Mesendoderm (in vitro differentiated cells): ENCODE results near the gene STPG1.

Experiments
- DNase-seq: peaks from one replicate; pipeline ENCODE4 v3.0.0; 2013
- H2AK5ac ChIP-seq: 2 replicates; pipeline ENCODE4 v1.6.1; 2013; ENCODE audit warnings: low read length, inconsistent platforms
- H2BK120ac ChIP-seq: 2 replicates; pipeline ENCODE4 v1.6.1; 2013; ENCODE audit warnings: low read depth, mild to moderate bottlenecking, low read length, moderate library complexity, mixed read lengths
- H2BK15ac ChIP-seq: replicated peaks from 2 replicates; pipeline ENCODE4 v1.6.1; 2013; ENCODE audit warnings: low read depth, mild to moderate bottlenecking, moderate library complexity
- H2BK5ac ChIP-seq: 2 replicates; pipeline ENCODE4 v1.6.1; 2013; ENCODE audit warnings: low read length, inconsistent platforms
- H3K18ac ChIP-seq: 2 replicates; pipeline ENCODE4 v1.6.1; 2013; ENCODE audit warnings: mild to moderate bottlenecking, low read length, mixed read lengths
- H3K23ac ChIP-seq: one replicate; pipeline ENCODE4 v1.6.1; 2013; ENCODE audit warnings: low read length
- H3K27ac ChIP-seq: 2 replicates; pipeline ENCODE4 v1.5.1; 2013; ENCODE audit warnings: low read depth, mild to moderate bottlenecking, inconsistent platforms, low read length, moderate library complexity
- H3K27me3 ChIP-seq: 2 replicates; pipeline ENCODE4 v1.6.1; 2013; ENCODE audit warnings: low read length, control low read depth, mild to moderate bottlenecking, inconsistent platforms; ENCODE audit not compliant: insufficient read depth, poor library complexity
- H3K36me3 ChIP-seq: 2 replicates; pipeline ENCODE4 v1.6.1; 2013; ENCODE audit warnings: low read length, inconsistent platforms; ENCODE audit not compliant: control insufficient read depth, insufficient read depth
- H3K4ac ChIP-seq: one replicate; pipeline ENCODE4 v1.6.1; 2013; ENCODE audit warnings: low read depth, mild to moderate bottlenecking, low read length, moderate library complexity
- H3K4me1 ChIP-seq: 2 replicates; pipeline ENCODE4 v1.6.1; 2013; ENCODE audit warnings: low read depth, low read length, inconsistent platforms; ENCODE audit not compliant: control insufficient read depth
- H3K4me2 ChIP-seq: 2 replicates; pipeline ENCODE4 v1.6.1; 2013; ENCODE audit warnings: low read length
- H3K4me3 ChIP-seq: 2 replicates; pipeline ENCODE4 v1.5.1; 2013; ENCODE audit warnings: mild to moderate bottlenecking, low read length
- H3K56ac ChIP-seq: one replicate; pipeline ENCODE4 v1.6.1; 2013; ENCODE audit warnings: low read length
- H3K79me1 ChIP-seq: 2 replicates; pipeline ENCODE4 v1.6.1; 2013; ENCODE audit warnings: low read length, inconsistent platforms
- H3K79me2 ChIP-seq: 2 replicates; pipeline ENCODE4 v1.6.1; 2013; ENCODE audit warnings: mild to moderate bottlenecking, low read length; ENCODE audit not compliant: control insufficient read depth, insufficient read depth
- H3K9ac ChIP-seq: 2 replicates; pipeline ENCODE4 v1.6.1; 2013; ENCODE audit warnings: low read length, inconsistent platforms
- H4K5ac ChIP-seq: one replicate; pipeline ENCODE4 v1.6.1; 2013; ENCODE audit warnings: low read length
- H4K8ac ChIP-seq: one replicate; pipeline ENCODE4 v1.6.1; 2013; ENCODE audit warnings: low read depth, mild to moderate bottlenecking, control low read depth, low read length, moderate library complexity
- WGBS: extraction: QIAGEN DNeasy Blood & Tissue Kit; methylation state at CpG from one replicate; pipeline ENCODE4 v1.1.7; 2013; ENCODE audit warnings: low lambda C conversion rate, missing lambda C conversion rate; ENCODE audit not compliant: insufficient coverage; ENCODE audit errors: extremely low coverage; 5-methylcytosine and 5-hydroxymethylcytosine counted together

The STPG1 gene

GRCh38 chr1:24324903-24325302 is 88.7 kb downstream of the STPG1 start:
- WGBS, result no CpG with 5 or more reads among the region's 6 CpGs

GRCh38 chr1:24323281-24323680 is 90.3 kb downstream of the STPG1 start:
- no peak overlapping the region for H3K18ac ChIP-seq
- H2BK15ac ChIP-seq, result no peak overlapping the region
- no peak overlapping the region for H4K8ac ChIP-seq
- H3K9ac ChIP-seq, result no peak overlapping the region
- no peaks in the 10 kb centered on the region for H3K36me3 ChIP-seq
- H2BK120ac ChIP-seq, result no peak overlapping the region
- no peak overlapping the region for H4K5ac ChIP-seq
- H3K79me1 ChIP-seq, result no peaks in the 10 kb centered on the region
- H3K27me3 ChIP-seq, result no peaks in the 10 kb centered on the region
- peak overlapping the region; percentile 56 for H3K23ac ChIP-seq
- H2AK5ac ChIP-seq, result peak overlapping the region; percentile 54
- peaks cover 13% of the 10 kb centered on the region for H3K4me1 ChIP-seq
- H3K4me3 ChIP-seq, result no peak overlapping the region
- no peak overlapping the region for H3K4me2 ChIP-seq
- no peak for DNase-seq
- no CpG with 5 or more reads among the region's 2 CpGs for WGBS
- no peak overlapping the region for H2BK5ac ChIP-seq
- H3K4ac ChIP-seq, result no peak overlapping the region
- H3K79me2 ChIP-seq, result no peaks in the 10 kb centered on the region
- no peak overlapping the region for H3K27ac ChIP-seq
- peak overlapping the region; percentile 62 for H3K56ac ChIP-seq

More at GRCh38 chr1:24324903-24325302, 88.7 kb downstream of the STPG1 start:
- no peak overlapping the region for H3K9ac ChIP-seq
- no peaks in the 10 kb centered on the region for H3K79me1 ChIP-seq
- H3K4me3 ChIP-seq, result no peak overlapping the region
- no peak for DNase-seq
- H2BK15ac ChIP-seq, result no peak overlapping the region
- H3K4me1 ChIP-seq, result peaks cover 12% of the 10 kb centered on the region
- H3K79me2 ChIP-seq, result no peaks in the 10 kb centered on the region
- no peak overlapping the region for H2AK5ac ChIP-seq
- H3K27ac ChIP-seq, result no peak overlapping the region
- no peak overlapping the region for H4K8ac ChIP-seq
- H3K36me3 ChIP-seq, result no peaks in the 10 kb centered on the region
- no peak overlapping the region for H2BK120ac ChIP-seq
- H3K23ac ChIP-seq, result no peak overlapping the region
- H4K5ac ChIP-seq, result no peak overlapping the region
- no peak overlapping the region for H3K4ac ChIP-seq
- no peaks in the 10 kb centered on the region for H3K27me3 ChIP-seq
- no peak overlapping the region for H3K18ac ChIP-seq
- no peak overlapping the region for H2BK5ac ChIP-seq
- no peak overlapping the region for H3K56ac ChIP-seq
- H3K4me2 ChIP-seq, result no peak overlapping the region

- Histone ChIP-seq H2AK5ac (no peak overlapping the region), H2BK15ac (no peak overlapping the region), H4K8ac (peak overlapping the region; percentile 58), H3K79me1 (no peaks in the 10 kb centered on the region), H3K79me2 (no peaks in the 10 kb centered on the region), H2BK120ac (no peak overlapping the region), H3K56ac (peak overlapping the region; percentile 93), H3K4ac (peak overlapping the region; percentile 63), H3K23ac (no peak overlapping the region), H3K27me3 (no peaks in the 10 kb centered on the region), H3K4me3 (peak overlapping the region; percentile 7), H3K4me1 (peaks cover 13% of the 10 kb centered on the region), H3K9ac (peak overlapping the region; percentile 76), H3K36me3 (no peaks in the 10 kb centered on the region), H3K27ac (peak overlapping the region; percentile 95), H3K18ac (peak overlapping the region; percentile 86), H2BK5ac (peak overlapping the region; percentile 18), H4K5ac (peak overlapping the region; percentile 8), H3K4me2 (peak overlapping the region; percentile 62)
- no CpG with 5 or more reads among the region's 33 CpGs for WGBS
- DNase-seq, result no peak
Observed at GRCh38 chr1:24322470-24323177, 91.0 kb downstream of the STPG1 start.

- no CpG with 5 or more reads among the region's 72 CpGs for WGBS
Observed at GRCh38 chr1:24321697-24322469, 91.7 kb downstream of the STPG1 start.

GRCh38 chr1:24321126-24321525 is 92.5 kb downstream of the STPG1 start:
- H3K79me1 ChIP-seq, result no peaks in the 10 kb centered on the region
- H3K18ac ChIP-seq, result peak overlapping the region; percentile 86
- peak overlapping the region; percentile 93 for H3K56ac ChIP-seq
- H3K4me1 ChIP-seq, result peaks cover 15% of the 10 kb centered on the region
- H2BK5ac ChIP-seq, result peak overlapping the region; percentile 0
- H3K9ac ChIP-seq, result peak overlapping the region; percentile 76
- no peaks in the 10 kb centered on the region for H3K79me2 ChIP-seq
- H3K23ac ChIP-seq, result no peak overlapping the region
- WGBS, result no CpG with 5 or more reads among the region's 8 CpGs
- H2BK15ac ChIP-seq, result no peak overlapping the region
- peak overlapping the region; percentile 86 for H3K4ac ChIP-seq
- H3K36me3 ChIP-seq, result no peaks in the 10 kb centered on the region
- no peak overlapping the region for H3K4me2 ChIP-seq
- H4K5ac ChIP-seq, result no peak overlapping the region
- H2BK120ac ChIP-seq, result no peak overlapping the region
- no peak overlapping the region for H3K4me3 ChIP-seq
- no peak overlapping the region for H2AK5ac ChIP-seq
- peak; percentile 74 for DNase-seq
- H3K27me3 ChIP-seq, result no peaks in the 10 kb centered on the region
- peak overlapping the region; percentile 95 for H3K27ac ChIP-seq
- H4K8ac ChIP-seq, result no peak overlapping the region

More at GRCh38 chr1:24321697-24322469, 91.7 kb downstream of the STPG1 start:
- Histone ChIP-seq H3K27ac (peak overlapping the region; percentile 95), H2BK5ac (peak overlapping the region; percentile 79), H3K79me1 (no peaks in the 10 kb centered on the region), H3K4me1 (peaks cover 15% of the 10 kb centered on the region), H4K8ac (no peak overlapping the region), H3K9ac (peak overlapping the region; percentile 76), H3K23ac (peak overlapping the region; percentile 50), H3K79me2 (no peaks in the 10 kb centered on the region), H3K4ac (peak overlapping the region; percentile 86), H3K27me3 (no peaks in the 10 kb centered on the region), H2AK5ac (no peak overlapping the region), H3K36me3 (no peaks in the 10 kb centered on the region), H3K4me3 (peak overlapping the region; percentile 7), H3K4me2 (peak overlapping the region; percentile 62), H2BK120ac (peak overlapping the region; percentile 32), H3K56ac (peak overlapping the region; percentile 93), H4K5ac (no peak overlapping the region), H3K18ac (peak overlapping the region; percentile 86), H2BK15ac (no peak overlapping the region)
- DNase-seq, result peak; percentile 91
